ENCODE data around the gene MAP1LC3B.

Gene MAP1LC3B

GRCh38 chr16:87406495-87407088 lies 14.5 kb downstream of the MAP1LC3B start:
- TF ChIP-seq CTCF (conservative IDR thresholded peaks at IDR 0.05; ENCODE audit: low read length), result no peak
- no peak overlapping the region for H3K4me3 ChIP-seq (ENCODE audit: low read length)
- no peak for DNase-seq (ENCODE audit: low read depth)

GRCh38 chr16:87407511-87408112 lies 15.5 kb downstream of the MAP1LC3B start:
- H3K4me3 ChIP-seq (ENCODE audit: low read length), result no peak overlapping the region
- no peak for DNase-seq (ENCODE audit: low read depth)
- TF ChIP-seq CTCF (conservative IDR thresholded peaks at IDR 0.05; ENCODE audit: low read length), result no peak

GRCh38 chr16:87409153-87409552 lies 17.0 kb downstream of the MAP1LC3B start:
- TF ChIP-seq CTCF (conservative IDR thresholded peaks at IDR 0.05; ENCODE audit: low read length), result no peak

GRCh38 chr16:87409781-87410180 lies 17.6 kb downstream of the MAP1LC3B start:
- no peak for DNase-seq (ENCODE audit: low read depth)
- H3K4me3 ChIP-seq (ENCODE audit: low read length), result no peak overlapping the region
- no peak for TF ChIP-seq CTCF (conservative IDR thresholded peaks at IDR 0.05; ENCODE audit: low read length)

More at GRCh38 chr16:87409153-87409552, 17.0 kb downstream of the MAP1LC3B start:
- H3K4me3 ChIP-seq (ENCODE audit: low read length), result no peak overlapping the region
- DNase-seq (ENCODE audit: low read depth), result no peak

- TF ChIP-seq CTCF (conservative IDR thresholded peaks at IDR 0.05; ENCODE audit: low read length), result no peak
- no peak for DNase-seq (ENCODE audit: low read depth)
- H3K4me3 ChIP-seq (ENCODE audit: low read length), result no peak overlapping the region
These were observed 18.4 kb downstream of the MAP1LC3B start for GRCh38 chr16:87410530-87410929.

GRCh38 chr16:87410968-87411367 lies 18.8 kb downstream of the MAP1LC3B start:
- no peak for TF ChIP-seq CTCF (conservative IDR thresholded peaks at IDR 0.05; ENCODE audit: low read length)
- no peak overlapping the region for H3K4me3 ChIP-seq (ENCODE audit: low read length)
- no peak for DNase-seq (ENCODE audit: low read depth)

Data from AG10803 (cell line).